ENCODE results near the gene DHTKD1.

Gene DHTKD1, protein sequence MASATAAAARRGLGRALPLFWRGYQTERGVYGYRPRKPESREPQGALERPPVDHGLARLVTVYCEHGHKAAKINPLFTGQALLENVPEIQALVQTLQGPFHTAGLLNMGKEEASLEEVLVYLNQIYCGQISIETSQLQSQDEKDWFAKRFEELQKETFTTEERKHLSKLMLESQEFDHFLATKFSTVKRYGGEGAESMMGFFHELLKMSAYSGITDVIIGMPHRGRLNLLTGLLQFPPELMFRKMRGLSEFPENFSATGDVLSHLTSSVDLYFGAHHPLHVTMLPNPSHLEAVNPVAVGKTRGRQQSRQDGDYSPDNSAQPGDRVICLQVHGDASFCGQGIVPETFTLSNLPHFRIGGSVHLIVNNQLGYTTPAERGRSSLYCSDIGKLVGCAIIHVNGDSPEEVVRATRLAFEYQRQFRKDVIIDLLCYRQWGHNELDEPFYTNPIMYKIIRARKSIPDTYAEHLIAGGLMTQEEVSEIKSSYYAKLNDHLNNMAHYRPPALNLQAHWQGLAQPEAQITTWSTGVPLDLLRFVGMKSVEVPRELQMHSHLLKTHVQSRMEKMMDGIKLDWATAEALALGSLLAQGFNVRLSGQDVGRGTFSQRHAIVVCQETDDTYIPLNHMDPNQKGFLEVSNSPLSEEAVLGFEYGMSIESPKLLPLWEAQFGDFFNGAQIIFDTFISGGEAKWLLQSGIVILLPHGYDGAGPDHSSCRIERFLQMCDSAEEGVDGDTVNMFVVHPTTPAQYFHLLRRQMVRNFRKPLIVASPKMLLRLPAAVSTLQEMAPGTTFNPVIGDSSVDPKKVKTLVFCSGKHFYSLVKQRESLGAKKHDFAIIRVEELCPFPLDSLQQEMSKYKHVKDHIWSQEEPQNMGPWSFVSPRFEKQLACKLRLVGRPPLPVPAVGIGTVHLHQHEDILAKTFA

DNA sequence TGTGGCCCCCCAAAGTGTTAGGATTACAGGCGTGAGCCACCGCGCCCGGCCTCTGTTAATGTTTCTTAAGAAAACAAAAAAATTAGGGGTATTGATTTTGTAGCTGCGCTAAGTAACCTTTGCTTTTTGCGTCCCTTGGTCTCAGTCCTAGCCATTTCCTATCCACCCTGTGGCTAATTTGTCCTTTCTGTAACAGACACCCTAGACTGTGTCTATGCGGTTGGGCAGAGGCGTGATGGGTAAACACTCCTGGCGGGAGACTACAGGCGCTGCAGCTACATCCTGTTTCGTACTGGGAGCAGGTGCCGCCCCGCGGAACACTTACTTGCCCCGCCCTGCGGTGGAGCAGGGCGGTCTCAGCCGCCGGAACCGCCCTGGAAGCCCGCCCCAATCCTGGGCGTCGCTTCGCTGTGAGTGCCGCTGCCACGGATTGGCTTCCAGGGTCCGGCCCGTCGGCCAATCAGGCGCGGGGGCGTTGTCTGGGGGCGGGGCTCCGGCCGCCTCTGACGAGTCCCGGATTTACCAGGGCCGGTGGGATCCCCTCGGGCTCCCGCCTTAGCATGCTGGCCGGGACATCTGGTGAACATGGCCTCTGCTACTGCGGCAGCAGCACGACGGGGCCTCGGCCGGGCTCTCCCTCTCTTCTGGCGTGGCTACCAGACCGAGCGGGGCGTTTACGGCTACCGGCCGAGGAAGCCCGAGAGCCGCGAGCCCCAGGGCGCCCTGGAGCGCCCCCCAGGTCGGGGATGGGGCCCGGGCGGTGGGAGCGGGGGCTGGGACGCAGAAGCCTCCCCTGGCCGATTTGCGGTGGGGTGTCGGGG is at the start of gene DHTKD1:
Gene DHTKD1, plus strand, starts transcription at position 506 of the 821 bp plus-strand sequence. Its CDS starts 80 bp downstream, at position 586.
- DNase-seq = peak; percentile 91

DNA sequence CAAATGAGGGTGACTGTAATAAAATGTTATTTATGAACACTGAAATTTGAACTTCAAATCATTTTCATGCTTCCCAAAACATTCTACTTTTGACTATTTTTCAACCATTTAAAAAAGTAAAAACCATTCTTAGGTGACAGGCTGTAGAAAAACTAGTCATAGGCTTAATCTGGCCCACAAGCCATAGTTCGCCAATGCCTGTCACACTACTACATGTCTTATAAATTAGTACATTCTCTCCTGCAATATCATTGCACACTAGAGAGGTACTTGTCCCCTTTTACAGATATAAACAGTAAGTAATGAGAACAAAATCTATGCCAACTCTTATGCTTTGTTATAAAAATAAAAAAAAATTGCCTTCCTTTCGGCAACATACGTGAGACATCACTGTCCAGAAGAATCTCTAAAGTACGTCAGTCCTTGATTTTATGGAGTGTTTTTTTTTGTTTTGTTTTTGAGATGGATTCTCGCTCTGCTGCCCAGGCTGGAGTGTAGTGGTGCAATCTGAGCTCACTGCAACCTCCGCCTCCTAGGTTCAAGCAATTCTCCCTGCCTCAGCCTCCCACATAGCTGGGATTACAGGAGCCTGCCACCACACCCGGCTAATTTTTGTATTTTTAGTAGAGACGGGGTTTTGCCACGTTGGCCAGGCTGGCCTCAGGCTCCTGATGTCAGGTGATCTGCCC is 49.3 kb upstream of the DHTKD1 start:
- no peak for DNase-seq

DNA sequence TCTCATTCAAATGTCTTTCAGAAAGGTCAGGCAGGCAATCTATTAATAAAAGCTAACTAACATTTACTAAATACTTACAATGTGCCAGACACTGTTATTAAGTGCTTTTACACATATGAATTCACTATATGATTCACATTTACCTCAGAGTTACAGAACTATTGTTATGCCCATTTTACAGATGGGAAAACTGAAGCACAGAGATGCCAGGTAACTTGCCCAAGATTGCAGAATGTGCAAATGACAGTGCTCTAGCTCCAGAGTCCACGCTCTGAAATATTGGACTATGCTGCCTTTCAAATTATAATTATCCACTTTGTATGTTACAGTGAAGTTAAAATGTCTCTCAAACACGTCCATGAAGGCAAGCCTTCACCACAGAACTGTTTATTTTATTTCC is 48.2 kb upstream of the DHTKD1 start:
- no peak for DNase-seq

DNA sequence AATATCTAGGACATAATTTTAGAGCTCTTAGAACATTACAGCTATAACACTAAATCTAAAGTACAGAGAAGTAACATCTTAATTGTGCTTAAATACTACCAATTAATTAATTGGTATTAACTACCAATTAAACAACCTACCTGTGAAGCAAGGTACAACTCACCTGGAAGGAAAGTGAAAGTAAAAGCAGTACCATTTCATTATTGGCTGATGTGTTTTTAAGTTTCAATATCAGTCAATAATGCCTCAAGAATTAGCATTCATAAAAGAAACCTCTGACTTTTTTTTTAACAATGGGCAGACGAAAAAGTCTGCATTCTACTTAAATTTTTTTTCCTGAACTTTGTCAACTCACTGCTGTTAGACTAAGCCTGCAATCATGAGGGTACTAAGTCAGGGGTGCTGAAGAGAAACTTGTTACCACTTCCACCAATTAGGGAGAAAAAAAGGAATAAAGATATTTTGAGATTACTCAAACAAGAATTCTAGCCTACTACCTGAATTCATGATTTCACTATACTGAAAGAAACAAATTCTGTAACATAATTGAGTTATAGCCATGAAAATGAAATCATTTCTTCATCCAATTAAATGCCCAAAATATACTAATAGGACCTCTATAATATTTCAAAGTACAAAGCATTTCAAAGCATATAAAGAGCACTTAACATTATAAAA is 46.0 kb upstream of the DHTKD1 start:
- DNase-seq = no peak

DNA sequence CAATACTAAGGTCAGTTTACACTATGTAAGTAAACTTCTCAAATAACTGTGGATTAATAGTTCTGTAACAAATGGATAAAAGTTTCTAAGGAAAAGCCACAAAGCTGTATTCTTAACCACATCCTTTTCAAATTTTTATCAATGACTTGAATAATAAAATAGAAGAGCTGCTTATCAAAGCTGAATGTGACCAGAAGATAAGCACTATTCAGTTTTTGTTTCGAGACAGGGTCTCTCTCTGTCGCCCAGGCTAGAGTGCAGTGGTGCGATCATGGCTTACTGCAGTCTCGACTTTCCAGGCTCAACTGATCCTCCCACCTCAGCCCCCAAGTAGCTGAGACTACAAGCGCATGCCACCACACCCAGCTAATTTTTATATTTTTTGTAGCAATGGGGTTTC is 43.2 kb upstream of the DHTKD1 start:
- DNase-seq = no peak

DNA sequence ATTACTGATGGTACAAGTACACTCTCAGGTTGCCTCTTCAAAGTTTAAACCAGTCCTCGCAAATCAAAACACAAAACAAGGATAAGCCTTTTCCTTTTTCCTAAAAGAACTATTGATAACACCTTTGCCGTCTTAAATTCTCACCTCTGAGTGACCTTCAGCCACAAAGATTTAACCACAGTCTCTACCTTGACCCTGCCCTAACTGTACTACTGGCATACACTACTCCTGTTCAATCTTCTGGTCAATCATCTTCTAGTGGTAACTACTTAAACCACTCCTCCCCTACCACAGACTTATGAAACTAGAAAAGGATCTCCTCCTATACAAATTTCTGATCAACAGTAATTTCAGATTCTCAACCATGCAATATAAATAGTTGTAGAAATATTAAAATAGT is 41.2 kb upstream of the DHTKD1 start:
- DNase-seq = no peak

DNA sequence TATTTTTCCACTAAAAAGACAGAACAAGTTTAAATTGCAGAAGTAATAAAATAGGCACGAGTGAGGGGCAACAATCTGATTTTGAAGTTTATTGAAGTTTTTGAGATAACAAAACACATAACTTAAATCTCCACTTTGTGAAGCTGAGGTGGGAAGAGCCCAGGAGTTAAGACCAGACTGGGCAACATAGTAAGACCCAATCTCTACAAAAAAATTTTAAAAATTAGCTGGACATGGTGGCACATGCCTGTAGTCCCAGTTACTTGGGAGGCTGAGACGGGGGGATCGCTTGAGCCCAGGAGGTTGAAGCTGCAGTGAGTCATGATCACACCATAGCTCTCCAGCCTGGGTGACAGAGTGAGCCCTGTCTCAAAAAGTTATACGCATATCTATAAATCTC is 37.4 kb upstream of the DHTKD1 start:
- DNase-seq = no peak

DNA sequence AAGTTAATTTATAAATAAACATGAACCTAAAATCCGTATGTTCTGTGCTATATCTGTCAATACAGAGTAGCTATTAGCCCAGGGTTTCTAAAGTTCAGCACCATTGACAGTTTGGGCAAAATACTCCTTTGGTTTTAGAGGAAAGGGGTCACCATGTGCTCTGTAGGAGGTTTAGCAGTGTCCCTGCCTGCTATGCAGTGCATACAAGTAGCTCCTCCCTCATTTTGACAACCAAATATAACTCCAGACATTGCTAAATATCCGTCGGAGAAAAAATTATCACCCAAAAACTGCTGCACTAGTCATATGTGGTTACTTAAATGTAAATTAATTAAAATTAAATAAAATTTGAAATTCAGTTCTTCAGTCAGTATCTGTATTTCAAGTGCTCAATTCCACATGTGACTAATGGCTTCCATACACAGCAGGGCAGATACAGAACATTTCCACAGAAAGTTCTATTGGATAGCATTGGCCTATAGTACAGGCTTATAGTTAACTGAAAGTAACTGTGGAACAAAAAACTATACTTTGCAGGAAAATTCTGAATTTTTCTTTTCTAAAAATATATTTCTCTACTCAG is 32.6 kb upstream of the DHTKD1 start:
- no peak for DNase-seq

DNA sequence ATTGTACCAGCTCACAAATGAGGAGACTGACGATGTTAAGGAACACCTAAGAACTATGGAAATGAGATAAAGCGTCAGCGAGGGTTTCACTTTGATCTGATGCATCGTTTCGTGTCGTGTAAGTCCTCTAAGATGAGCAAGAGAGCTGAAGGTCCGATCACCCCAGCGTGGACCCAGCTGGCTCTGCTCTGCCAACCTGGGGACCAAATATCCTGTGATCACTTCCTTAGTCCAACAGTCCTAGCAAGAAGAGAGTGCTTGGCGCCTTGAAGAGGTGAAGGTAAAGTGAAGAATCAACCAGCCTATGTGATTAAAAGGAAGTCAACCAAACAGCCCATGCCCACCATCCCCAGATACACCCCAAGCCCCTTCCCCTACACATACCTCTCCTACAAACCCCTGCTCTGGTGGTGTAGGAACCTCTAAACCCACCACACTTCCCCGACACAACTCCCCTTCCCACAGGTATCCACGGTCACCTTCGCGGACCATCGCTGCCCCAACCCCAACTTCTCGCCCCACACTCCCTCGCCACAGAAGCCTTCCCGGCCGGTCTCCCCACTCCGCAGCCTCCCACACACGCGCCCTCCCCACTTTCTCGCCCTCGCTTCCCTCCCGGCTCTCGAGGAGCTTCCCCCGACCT is 26.9 kb upstream of the DHTKD1 start:
- DNase-seq = no peak

DNA sequence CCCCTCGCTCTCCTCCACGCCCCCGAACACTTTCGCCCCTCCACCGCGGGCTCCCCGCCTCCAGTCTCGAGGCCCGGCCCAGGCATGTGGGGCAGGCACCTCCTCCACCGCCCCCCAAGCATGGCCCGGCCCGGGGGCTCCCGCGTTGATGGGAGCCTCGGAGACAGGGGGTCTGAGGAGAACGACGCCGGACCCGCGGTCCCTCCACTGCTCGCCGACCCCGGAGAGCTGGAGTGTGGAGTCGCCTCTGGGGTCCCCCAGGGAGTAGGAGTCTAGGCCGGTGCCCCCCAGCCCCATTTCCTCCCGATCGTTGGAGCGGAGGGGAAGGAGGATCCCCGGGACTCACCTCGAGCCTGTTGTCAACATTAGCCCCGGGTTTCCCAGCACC is 26.4 kb upstream of the DHTKD1 start:
- DNase-seq = no peak

DNA sequence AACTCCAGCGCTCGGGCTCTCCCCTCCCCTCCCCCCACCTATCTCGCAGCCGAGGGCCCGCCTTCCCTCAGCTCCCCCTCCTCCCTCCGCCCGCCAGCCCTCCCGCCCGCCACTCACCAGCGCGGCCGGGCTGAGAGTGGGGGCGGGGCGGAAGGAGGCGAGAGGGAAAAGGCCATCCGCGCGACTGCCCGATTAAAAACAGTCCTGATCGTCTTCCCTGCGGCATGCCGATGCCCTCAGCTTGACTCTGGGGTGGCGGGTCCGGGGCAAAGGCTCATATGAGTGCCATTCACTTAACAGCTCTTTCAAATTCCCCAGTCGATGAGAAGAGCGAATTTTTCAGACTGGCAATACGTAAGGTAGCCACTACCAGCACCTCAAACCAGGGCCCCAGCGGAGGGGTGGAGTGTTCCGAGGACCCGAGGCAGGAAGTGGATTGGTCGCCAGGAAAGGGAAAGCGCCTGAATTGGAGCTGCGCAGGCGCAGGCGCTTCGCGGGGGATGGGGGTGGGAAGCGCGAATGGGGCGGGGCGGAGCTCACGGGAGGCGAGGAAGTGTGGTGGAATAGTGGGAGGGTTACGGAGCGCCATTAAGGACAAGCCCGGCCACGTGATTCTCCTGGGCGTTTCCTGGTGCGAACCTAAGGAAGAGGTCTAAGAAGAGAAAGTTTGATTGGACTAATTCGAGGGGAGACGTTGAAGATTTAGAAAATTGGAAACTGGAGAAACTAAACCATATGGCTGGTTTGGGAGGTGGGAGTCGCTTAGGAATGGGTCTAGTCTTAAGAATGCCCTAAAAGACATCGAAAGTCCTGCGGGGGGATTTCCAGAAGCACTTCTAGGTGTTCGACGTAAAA is 25.7 kb upstream of the DHTKD1 start, which contains the start of gene UPF2:
Gene UPF2, minus strand, starts transcription at position 13 of the 855 bp plus-strand sequence. CDS start 7,386 bp downstream, outside the sequence.
- peak; percentile 94 for DNase-seq

DNA sequence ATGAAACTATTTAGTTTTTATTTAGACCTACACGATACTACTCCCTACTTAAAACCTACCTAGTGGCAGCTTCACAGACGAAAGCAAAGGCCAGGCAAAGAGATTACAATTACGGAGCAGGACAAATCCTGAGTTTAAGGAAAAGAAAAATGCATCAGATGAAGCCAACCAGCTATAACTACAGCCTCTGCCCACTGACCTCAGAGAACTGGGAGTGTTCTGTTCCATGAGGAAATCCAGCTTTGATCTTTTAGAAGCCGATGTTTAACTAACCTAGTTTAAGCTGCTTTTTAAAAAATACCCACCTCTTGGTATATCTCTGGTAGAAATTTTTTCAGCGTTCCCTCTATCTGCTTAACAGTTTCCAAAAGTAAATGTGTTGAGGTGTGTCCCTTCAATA is 23.2 kb upstream of the DHTKD1 start:
- no peak for DNase-seq

DNA sequence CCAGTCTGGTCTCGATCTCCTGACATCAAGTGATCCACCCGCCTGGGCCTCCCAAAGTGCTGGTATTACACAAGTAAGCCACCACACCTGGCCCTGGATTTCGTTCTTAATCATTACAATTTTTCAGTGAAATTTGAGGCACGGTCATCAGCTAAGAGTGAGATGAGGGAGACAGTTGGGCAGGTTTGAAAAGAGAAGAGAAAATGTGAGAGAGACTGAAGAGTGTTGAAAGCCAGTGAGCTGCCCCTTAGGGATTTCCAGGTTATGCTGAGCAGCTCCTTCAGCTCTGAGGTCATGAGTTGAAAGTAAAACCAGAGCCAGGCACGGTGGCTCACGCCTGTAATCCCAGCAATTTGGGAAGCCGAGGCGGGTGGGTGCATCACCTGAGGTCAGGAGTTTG is 20.2 kb upstream of the DHTKD1 start:
- DNase-seq = no peak

DNA sequence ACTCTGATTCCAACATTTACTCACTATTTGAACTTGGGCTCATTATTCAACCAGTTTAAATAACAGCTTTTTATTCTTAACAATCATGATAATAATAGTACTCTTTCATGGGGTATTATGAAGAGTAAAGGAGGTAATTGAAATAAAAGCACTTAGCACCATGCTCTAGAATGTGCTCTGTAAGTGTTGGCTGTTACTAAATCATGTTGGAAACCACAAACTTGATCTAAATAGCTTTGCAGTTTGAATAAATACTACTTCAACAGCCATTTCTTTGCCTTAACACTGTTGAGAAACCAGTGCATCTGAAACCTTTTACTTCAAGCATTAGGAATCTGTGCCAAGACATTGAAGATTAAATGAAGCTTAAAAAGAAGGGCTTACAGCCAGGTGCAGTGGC is 18.2 kb upstream of the DHTKD1 start:
- DNase-seq = no peak

DNA sequence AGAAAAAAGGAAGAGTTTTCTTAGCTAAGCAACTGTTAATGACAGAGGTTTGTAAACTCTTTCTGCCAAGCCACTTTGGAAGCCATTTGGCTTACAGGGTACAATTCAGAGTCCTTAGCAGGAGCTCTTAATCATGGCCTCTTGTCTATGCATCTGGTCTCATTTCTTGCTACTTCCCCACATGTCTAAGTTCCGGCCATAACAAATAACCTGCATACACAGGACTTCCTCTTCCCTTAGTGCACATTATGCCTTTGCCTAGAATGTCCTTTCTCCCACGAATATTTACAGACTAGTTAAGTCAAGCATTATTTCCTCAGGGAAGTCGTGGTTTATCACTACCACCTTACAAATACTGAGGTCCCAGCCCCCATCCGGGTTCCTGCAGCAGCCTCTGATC is 17.5 kb upstream of the DHTKD1 start:
- DNase-seq = no peak

DNA sequence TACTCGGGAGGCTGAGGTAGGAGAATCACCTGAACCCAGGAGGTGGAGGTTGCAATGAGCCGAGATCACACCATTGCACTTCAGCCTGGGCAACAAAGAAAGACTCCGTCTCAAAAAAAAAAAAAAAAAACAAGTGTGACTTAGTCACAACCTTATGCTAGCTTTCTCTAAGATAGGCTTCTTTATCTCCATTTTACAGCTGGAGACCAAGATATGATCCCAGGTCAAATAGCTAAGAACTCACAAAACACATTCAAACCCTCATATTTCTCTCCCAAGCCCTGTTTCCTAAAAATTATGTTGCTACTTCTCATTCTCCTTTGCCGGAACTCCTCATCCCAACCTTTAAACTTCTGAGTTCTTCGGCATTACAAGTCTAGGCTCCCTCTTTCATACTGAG is 13.0 kb upstream of the DHTKD1 start:
- no peak for DNase-seq

DNA sequence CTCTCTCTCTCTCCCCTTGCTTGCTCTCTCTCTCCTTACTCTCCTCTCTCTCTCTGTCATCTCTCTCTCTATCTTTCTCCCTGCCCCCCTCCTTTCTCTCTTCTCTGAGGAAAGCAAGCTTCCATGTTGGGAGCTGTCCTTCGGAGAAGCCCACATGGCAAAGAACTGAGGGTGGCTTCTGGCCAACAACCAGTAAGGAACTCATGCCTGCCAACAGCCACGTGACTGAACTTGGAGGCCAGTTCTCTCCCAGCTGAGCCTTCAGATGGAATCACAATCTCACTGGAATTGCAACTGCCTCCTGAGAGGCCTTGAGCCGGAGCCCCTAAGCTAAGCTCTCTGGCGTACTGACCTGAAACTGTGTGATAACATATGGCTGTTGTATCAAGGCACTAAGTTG is 12.0 kb upstream of the DHTKD1 start:
- no peak for DNase-seq

DNA sequence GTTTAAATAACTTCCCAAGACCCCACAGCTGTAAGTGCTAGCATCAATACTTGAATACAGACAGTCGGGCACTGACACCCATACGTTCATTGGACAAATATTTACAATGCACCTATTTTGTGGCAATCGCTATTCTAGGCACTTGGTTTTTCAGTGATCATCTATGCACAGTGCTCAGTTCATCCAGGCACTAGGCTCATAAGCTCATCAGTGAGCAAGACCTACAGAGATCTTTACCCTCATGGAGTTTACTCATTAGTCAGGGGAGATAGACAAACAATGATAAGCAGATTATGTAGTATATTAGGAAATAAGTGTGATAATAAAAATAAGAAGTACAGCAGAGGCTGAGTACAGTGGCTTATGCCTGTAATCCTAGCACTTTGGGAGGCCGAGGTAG is 7.6 kb upstream of the DHTKD1 start:
- DNase-seq = no peak

DNA sequence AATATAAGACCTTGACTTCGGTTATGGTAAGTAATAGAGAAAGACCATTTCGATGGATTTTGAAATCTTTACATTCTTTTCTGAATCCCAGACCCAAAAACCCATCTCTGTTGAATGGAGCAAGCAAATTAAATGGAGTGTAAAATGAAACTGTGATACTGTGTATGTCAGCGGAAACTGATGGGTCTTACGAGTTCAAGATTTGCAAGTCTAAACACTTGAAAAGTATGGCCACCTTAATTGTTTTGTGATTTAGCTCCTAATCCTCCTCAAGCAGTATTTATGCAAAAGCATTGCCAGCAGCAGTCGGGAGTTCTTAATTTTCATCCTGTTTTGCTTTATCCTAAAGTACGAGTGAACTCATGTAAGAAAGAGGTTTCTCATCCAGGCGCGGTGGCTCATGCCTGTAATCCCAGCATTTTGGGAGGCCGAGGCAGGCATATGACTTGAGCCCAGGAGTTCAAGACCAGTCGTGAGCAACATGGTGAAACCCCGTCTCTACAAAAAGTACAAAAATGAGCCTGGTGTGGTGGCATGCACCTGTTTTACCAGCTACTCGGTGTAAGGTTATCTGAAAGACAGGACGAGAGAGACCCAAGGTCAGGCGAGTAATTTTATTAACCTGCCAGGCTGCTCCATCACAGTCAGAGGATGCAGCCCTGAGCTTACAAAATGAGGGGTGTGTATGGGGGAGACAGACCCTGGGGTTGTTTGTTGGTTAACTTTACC is 5.8 kb upstream of the DHTKD1 start:
- DNase-seq = no peak
